Right renal pelvis (tissue), 4 donors: ENCODE data around the gene SLC49A3. TPM values are rescaled to one million over a fixed set of nuclear protein-coding genes. Genes with fewer than 3 reads are reported as not detected.
"Not testable (repeated sequence)": the region's sequence is repeated elsewhere in the genome, so short reads cannot be mapped to it uniquely, and the experiment has no call there.

Experiments
- DNase-seq, 4 donors: peaks; one replicate each; pipeline ENCODE4 v3.0.0-alpha.2; 2013; ENCODE audit warnings: low read depth in 4 of 4, low spot score in 3 of 4, missing footprints in 1 of 4
- polyA plus RNA-seq, 4 donors: library from polyadenylated mRNA; unstranded; fragments of 120-200 nt; gene quantifications; one replicate each; pipeline ENCODE4 v1.2.1, GENCODE V29; 2013; ENCODE audit not compliant: insufficient read length in 4 of 4

Gene SLC49A3
- polyA plus RNA-seq: 1 to 10 TPM; 3.5 to 6.6 (median 4.2) TPM

DNA sequence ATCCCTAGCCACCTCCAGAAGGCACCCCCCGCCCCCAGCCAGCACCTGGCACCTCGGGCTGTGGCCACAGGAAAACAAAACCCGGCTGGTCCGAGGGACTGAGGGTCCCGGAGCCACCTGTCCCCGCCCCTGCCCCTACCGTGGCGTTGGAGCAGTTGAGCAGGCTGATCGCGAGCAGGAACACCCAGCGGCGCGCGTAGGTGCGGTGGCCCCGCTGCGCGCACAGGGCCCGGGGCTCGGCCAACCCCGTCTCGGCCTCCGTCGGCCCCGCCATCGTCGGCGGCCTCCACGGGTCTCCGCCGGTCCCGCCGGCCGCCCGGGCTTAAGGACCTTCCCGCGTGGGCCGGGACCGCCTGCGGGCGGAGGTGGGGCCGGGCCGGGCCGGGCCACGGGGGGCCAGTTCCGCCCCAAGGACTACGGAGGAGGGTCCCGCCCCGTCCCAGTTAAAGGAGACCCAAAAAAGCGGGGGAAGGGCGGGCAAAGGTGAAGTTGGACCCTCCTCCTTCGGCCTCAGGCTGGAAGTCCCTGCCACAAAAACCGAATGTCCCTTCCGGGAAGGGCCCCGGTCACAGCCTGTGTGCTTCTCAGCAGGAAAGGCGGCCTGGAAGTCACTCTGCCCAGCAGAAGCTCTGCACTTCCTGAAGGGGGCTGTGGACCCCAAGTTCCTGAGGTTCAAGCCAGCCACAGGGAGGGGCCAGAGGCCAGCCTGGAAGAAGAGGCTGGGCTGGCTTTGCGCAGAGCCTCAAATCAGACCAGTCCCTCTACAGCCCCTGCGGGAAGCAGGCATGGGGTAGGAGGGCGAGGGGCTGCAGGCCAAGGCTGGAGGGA, at the start of gene SLC49A3:
SLC49A3 (minus strand) TSS at position 298 of the 828 bp plus-strand sequence; CDS start at position 274, 24 bp downstream.
- no peak for DNase-seq

DNA sequence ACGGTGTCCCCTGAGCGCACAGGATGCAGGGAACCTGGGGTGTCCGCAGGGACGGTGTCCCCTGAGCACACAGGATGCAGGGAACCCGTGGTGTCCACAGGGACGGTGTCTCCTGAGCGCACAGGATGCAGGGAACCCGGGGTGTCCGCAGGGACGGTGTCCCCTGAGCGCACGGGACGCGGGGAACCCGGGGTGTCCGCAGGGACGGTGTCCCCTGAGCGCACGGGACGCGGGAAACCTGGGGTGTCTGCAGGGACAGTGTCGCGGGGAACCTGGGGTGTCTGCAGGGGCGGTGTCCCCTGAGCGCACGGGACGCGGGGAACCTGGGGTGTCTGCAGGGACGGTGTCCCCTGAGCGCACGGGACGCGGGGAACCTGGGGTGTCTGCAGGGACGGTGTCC, 47.6 kb upstream of the SLC49A3 start:
- DNase-seq: not testable (repeated sequence)

DNA sequence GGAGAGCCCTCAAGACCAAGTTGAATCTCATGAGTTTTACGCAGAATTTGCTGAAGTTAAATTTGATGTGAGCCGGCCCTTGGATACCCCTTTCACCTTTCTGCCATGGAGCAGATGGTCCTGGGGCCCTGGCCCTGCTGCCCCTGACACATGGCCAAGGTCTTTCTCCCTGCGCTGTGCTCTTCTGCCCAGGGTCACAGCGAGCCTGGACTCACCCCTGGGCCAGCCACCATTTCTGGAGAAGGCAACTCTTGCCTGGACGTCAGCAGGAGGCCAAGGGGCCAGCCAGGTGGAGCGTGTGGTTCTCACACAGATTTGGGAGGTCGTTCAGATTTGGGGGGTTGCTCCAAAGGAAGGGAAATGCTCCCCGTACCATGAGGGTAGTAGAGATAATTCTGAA, 46.6 kb upstream of the SLC49A3 start:
- DNase-seq: no peak

DNA sequence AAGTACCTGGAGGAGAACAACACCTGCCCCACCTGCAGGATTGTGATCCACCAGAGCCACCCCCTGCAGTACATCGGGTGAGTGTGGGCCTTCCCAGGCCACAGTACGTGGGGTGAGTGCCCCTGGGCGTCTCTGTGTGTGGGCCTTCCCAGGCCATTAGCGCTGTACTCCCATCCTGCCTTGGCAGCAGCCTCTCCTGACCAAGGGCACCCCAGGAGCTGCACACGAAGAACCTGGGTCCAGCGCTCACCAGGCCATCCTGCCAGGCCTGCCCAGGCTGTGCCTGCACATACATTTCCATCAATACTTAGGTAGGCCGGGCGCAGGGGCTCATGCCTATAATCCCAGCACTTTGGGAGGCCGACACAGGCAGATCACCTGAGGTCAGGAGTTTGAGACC, 46.0 kb upstream of the SLC49A3 start:
- no peak for DNase-seq

DNA sequence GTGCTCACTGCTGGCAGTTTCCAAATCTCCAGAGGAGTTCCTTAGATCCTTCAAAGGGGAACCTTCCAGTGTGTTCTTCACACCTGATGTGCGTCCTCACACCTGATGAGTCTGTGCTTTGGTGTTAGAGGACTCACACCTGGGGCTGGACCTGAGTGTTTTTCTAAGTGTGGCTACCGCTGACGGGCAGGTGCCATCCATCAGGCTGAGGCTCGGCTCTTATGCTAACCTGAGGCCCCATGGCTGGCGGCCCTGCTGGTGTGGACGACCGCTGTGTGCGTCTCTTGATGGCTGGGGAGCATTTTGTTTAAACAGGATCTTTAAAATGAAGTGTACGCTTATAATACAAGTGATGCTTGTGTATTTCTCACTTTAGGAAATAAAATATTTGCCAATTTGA, 45.1 kb upstream of the SLC49A3 start:
- DNase-seq: no peak

DNA sequence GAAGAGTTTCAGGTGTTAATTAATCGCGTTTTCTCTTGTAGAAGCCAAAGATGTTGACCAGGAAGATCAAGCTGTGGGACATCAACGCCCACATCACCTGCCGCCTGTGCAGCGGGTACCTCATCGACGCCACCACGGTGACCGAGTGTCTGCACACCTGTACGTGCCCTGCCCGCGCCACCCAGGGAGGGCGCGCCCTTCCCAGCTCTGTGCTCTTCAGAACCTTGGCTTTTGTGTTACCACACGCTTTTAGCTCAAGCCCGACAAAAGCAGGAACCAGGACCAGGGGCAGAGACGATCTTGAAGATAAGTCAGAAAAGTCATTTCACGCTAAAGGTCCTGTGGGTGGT, 44.7 kb upstream of the SLC49A3 start:
- DNase-seq: no peak

DNA sequence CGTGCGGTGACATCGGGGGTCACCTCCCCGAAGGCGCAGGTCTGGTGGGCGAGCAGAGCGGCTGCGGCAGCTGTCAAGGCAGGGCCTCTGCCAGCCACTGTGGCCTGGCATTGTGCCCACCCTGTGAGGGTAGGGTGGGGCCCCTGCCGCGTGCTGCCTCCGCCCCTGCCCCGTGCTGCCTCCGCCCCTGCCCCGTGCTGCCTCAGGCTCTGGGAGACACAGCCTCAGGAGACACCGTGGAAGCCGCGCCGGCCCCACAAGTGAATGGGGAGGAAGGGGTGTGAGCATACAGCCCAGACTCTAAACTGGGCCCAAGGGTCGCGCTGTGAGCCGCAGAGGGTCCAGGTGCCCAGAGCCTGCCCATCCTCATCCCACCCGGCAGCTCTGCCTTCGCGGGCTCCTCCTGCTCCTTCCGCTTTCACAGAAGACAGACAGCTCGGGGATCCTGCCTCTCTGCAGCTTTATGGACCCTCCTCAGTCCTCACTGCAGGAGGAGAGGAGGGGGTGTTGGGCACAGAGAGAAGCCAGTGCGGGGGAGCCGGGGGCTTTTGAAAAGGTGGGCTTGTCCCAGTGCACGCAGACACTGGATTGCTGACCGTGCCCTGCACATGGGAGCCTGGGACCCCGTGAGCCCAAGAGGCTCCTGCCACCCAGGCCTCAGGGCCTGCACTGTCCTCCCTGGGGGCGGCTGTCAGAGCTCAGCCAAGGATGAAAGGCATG, 44.1 kb upstream of the SLC49A3 start:
- no peak for DNase-seq

DNA sequence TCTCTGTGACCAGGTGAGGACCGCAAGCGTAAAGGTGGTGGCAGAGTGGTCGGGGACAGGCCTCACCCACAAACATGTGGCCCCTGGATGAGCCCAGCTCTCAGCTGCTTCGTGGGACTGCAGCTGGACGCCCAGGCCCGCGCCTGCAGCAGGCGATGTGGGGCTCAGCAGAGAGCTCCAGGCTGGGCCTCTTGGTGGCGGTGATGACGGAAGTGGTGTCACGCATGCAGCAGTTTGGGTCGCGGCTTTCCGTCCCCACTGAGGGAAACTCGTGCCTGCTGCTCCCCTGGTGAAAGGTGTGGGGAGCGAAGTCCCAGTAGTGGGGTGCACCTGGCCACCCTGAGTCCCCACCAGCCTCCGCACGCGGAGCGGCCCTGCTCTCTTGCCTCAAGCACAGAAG, 43.5 kb upstream of the SLC49A3 start:
- DNase-seq: no peak

DNA sequence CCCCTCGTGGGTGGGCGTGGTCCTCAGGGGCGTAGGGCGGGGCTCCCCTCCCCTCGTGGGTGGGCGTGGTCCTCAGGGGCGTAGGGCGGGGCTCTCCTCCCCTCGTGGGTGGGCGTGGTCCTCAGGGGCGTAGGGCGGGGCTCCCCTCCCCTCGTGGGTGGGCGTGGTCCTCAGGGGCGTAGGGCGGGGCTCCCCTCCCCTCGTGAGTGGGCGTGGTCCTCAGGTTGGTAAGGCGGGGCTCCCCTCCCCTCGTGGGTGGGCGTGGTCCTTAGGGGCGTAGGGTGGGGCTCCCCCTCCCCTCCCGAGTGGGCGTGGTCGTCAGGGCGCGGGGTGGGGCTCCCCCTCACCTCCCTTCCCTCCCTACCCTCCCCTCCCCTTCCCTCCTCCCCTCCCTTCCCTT, 43.0 kb upstream of the SLC49A3 start:
- DNase-seq: not testable (repeated sequence)

DNA sequence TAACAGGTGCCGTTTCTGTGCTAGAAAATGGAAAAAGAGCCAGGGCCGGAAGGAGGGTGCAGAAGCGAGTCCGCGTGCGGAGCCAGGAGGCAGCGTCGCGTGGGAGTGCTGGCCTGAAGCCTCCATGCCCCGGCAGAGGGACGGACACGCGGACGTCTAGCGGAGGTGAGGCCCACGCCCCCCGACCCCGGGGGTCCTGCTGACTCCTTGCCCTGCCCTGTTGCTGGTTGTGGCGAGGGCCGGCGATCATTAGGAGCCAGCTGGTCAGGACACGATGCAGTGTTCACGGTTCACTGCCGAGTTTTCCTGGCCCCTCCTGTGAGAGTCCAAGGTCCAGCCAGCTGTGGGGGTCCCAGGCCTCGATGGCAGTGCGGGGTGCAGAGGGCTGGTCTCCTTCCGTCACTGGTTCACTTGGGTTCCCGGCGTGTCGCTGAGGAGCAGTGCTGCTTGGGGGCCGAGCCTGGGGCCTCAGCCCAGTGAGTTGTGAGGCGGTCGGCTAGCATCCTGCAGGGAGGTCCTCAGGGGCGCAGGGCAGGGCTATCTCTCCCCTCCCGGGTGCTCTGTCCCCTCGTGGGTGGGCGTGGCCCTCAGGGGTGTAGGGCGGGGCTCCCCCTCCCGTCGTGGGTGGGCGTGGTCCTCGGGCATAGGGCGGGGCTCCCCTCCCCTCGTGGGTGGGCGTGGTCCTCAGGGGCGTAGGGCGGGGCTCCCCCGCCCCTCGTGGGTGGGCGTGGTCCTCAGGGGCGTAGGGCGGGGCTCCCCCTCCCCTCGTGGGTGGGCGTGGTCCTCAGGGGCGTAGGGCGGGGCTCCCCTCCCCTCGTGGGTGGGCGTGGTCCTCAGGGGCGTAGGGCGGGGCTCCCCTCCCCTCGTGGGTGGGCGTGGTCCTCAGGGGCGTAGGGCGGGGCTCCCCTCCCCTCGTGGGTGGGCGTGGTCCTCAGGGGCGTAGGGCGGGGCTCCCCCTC, 42.3 kb upstream of the SLC49A3 start:
- DNase-seq: not testable (repeated sequence)

DNA sequence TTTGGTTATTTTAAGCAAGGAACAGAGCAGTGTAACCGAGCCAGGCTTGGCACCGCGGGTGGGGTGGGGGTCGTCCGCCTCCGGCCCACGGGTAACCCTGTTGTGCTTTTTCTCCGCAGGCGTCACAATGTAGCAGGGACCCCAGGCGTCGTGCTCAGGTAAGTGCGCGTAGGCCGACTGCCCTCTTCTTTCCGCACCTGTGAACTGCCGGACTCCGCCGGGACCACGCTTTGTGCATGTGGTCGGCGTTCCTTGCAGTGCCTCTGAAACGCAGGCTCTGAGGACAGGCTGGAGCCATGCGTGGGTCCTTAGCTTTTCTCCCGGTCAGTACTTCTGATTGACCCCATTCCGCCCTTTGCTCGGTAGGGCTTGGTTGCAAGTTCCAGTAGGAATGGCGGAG, 41.6 kb upstream of the SLC49A3 start:
- DNase-seq: no peak

DNA sequence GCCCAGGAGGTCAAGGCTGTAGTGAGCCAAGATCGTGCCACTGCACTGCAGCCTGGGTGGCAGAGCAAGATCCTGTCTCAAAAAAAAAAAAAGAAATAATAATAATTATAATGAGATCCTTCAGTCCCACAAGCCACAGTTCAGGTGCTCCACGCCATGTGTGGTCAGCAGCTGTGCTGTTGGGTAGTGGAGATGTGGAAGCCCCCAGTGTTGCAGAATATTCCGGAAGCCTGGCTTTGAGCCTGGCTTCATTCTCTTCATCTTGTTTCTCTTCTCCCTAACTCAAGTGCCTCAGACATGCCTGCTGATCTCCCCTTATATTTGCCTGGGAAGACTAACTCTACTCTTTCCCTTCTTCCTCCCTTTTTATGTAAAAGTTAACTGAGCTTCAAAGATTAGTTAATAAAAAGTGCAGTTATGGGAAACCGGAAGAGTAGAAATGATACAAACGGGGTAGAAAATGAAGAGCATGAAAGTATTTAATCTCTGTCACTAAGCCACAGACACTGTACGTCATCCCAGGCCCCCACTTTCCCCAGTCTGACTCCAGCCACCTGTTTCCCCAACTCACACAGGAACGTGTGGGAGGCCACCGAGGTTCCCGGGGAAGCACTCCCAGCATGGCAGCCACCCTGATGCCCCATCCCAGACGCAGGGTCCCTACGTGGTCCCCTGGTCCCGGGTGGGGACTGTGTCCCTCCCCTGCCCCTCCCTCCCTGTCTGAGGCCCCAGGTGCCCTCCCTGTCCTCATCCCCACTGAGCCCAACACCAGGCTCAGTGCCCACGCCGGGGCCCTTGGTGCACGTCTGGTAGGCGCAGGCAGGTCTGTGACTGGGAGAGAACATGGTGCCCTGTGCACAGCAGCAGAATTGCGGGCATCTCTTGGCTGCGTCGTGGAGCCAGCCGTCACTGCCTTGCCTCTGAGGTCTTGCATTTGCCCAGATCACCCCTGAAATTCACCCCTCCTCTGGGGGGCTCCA, 40.7 kb upstream of the SLC49A3 start:
- DNase-seq: no peak

DNA sequence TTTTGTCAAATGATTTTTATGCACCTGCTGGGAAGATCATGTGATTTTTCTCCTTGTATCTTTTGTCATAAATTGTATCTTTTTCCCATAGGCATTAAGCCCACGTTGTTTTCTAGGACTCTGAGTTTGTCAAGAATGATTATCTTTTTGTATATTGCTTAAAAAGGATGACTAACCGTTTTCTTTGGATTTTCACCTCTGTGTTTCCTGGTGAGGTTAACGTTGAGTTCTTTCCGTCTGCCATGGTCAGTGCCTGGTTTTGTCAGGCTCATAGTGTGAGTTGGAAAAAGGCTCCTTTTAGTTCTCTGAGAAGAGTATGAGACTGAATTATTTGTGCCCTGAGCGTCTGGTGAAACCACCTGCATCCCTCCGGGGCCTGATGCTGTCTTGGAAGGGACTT, 38.6 kb upstream of the SLC49A3 start:
- DNase-seq: no peak

DNA sequence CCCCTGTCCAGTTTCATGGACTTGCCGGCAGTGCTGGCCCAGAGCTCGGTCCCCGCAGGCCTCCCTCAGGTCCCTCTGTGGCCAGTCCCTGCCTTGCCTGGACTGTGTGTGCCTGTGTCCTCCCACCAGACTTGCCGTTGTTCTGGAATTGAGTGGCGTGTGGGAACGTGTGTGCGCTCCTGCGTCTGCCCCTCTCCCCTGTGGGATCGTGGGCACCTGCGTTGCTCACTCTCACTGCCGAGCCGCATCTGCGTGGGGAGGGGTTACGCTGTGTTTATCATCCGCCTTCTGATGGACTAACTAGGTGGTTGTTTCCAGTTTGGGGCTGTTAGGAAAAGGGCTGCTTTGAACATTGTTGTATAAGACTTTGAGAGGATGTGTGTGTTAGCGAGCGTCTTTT, 37.9 kb upstream of the SLC49A3 start:
- no peak for DNase-seq

DNA sequence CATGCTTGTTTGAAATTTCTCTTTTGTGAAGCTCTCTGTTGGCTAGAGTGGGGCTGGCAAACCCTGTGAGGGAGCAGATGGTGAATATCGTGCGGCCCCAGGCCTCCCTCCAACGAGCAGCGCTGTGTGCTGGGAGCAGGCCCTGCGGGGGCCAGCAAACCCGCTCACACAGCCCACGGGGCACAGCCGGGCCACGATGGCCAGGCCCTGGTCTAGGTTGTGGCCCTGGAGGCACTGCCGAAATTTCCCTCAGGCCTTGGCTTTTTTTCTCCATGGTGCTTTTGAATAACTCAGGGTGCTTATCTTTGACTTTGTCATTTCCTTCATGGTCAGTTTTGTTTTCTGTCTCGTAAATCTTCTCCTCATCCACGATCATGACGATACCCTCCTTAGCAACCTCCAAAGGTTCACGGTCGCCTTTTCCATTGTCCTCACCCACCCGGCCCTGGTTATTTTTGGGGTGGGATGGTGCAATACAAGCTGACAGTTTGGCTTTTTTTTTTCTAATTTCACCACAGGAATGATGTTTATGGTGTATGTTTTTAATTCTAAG, 37.4 kb upstream of the SLC49A3 start:
- DNase-seq: no peak

DNA sequence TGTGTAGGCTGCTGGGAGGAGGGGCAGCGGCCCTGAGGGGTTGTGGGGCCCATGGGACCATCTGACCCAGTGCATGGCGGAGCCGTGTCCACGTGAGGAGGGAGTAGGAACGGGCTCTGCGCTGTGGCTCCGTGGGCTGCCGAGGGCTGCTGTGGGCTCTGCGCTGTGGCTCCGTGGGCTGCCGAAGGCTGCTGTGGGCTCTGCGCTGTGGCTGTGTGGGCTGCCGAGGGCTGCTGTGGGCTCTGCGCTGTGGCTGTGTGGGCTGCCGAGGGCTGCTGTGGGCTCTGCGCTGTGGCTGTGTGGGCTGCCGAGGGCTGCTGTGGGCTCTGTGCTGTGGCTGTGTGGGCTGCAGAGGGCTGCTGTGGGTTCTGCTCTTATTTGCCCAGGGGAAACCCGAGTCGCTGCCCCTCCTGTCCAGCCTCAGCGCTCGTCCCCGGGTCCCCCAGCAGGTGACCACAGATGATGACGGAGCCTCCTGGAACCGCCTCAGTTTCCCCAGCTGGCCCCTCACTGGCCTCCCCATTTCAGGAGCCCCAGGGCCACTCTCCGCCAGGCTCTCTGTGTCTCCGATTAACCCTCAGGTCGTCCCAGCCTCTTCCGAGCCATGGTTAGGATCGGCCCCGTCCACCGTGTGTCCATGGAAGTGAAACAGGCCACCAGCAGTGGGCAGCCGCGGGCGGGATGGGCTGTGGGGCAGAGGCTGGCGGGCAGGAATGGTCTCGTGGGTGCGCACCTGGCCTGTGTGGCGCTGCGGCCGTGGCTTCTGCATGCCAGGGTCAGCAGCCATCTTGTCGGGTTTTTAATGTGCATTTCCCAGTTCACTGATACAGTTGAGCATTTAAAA, 36.7 kb upstream of the SLC49A3 start:
- DNase-seq: no peak

DNA sequence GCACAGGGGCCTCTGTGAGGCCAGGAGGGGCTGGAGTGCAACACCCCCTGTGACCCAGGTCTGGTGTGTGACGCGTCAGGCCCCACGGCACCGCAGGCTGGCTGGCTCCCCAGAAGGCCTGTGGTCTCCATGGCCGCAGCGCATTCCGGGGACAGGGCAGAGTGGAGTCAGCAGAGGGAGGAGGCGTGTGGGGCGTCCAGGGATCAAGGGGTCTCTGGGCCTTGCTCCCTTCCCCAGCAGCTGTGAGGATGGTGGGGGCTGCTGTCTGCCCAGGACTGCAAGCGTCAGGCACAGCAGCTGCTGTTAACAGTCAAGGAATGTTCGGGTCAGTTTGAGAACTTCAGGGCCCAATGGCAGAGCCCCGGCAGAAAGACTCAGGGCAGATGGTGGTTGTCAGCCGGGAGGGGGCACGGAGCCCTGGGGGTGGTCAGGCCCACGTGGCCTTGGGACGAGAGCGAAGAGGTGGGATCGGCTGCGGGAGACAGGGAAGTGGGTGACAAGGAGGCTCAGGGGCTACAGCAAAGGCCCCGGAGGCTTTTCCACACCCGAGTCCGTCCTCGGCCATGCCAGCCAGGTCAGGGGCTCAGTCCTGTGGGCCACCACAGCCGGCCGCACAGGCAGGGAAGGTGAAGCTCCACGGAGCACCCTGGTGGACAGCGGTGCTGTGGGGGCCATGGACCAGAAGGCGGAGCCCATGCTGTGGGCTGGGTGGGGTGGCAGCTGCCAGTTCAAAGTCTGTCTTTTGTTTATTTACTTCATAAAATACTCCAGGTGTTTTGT, 35.0 kb upstream of the SLC49A3 start:
- no peak for DNase-seq

DNA sequence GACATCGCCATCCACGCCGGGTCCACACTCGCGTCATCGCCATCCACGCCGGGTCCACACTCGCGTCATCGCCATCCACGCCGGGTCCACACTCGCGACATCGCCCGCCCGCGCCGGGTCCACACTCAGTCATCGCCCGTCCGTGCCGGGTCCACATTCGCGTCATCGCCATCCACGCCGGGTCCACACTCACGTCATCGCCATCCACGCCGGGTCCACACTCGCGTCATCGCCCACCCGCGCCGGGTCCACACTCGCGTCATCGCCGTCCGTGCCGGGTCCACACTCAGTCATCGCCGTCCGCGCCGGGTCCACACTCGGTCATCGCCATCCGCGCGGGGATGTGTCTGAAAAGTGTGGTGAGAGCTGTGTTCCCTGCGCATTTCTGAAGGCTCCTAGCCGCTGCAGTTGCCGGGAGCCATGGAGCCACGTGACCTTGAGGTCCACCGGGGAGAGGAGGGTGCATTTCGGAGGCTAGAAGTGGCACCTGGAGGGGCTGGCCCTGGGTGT, 34.0 kb upstream of the SLC49A3 start:
- no peak for DNase-seq
